ENCODE measurements around the gene LRRC59. TPM values are rescaled to one million over a fixed set of nuclear protein-coding genes. Genes with fewer than 3 reads are reported as not detected.

The LRRC59 gene
- total and polyA plus RNA-seq, 2 of the 13 experiments (the other 11 are each of a cell fraction or from before 2014, with no cell fraction given), result 87.3 to 222 TPM

DNA sequence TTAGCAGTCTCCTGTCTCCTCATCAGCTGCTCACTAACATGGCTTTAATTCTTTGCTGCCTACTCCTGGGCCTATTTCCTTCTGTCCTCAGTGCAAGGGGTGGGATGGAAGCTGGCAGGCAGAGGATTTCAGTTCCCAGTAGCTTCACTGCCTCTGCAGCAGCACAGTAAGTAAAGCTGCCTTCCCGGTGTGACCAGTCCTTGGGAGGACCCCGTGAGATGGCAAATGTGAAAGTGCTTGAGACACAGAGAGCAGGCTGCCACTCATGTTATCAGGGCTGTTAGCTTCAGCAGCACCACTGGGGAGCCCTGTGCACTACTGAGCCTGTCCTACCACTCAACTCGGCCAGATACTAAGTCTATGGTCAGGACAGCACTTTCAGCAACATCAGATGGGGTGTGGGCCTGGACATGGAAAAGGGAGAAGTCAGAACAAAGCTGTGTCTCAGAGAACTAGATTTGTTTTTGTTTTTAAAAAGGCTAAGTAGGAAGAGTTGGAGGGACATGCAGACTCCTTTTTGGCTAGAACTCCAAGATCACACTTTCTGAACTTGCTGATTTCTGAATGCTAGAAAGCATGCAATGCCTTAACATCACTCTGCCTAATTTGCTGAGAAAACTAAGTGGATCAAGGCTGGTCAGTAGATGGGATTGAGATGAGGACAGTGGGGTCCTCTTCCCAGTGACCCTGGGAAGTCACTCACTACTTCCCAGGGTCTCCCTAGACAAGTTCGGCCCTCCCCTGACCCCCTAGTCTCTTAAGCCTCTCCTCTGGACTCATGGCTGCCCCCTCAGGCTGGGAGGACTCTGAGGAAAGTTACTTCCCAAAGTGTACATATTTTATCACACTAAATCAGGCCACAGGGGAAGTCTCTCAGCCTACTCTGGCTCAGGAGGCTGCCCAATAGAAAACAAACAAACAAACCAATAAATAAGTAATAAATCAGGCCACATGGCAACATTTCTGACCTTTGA lies 29.8 kb upstream of the LRRC59 start (continued):
- TF ChIP-seq NFYC (CRISPR knock-in tag; IDR thresholded peaks at IDR 0.05), result no peak
- TF ChIP-seq GLI4 (CRISPR knock-in tag; IDR thresholded peaks at IDR 0.05; ENCODE audit: borderline replicate concordance), result 0 out of 2 replicates have a peak, but pooled peaks have one; percentile 23
- 0 out of 2 replicates have a peak, but pooled peaks have one; percentile 12 for TF ChIP-seq ARID3A (IDR thresholded peaks at IDR 0.05; ENCODE audit: low read depth, low read length)
- no peak for TF ChIP-seq HNRNPLL (IDR thresholded peaks at IDR 0.05; ENCODE audit: low read depth, low read length, poor library complexity, severe bottlenecking)
- TF ChIP-seq ELF1 (CRISPR knock-in tag; IDR thresholded peaks at IDR 0.05), result peak; percentile 40; the same call in 1 of the 2 replicates
- no peak; the same call in 1 of the 2 replicates for TF ChIP-seq ZNF605 (CRISPR knock-in tag; IDR thresholded peaks at IDR 0.05)
- TF ChIP-seq, protein P1, sequence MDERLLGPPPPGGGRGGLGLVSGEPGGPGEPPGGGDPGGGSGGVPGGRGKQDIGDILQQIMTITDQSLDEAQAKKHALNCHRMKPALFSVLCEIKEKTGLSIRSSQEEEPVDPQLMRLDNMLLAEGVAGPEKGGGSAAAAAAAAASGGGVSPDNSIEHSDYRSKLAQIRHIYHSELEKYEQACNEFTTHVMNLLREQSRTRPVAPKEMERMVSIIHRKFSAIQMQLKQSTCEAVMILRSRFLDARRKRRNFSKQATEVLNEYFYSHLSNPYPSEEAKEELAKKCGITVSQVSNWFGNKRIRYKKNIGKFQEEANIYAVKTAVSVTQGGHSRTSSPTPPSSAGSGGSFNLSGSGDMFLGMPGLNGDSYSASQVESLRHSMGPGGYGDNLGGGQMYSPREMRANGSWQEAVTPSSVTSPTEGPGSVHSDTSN (CRISPR knock-in tag; IDR thresholded peaks at IDR 0.05), result no peak
- TF ChIP-seq TFE3 (CRISPR knock-in tag; IDR thresholded peaks at IDR 0.05), result 0 out of 2 replicates have a peak, but pooled peaks have one; percentile 16
- TF ChIP-seq NRL (CRISPR knock-in tag; IDR thresholded peaks at IDR 0.05; ENCODE audit: borderline replicate concordance), result no peak
- TF ChIP-seq ZFP36L1 (CRISPR knock-in tag; IDR thresholded peaks at IDR 0.05), result no peak
- 0 out of 2 replicates have a peak, but pooled peaks have one; percentile 30 for TF ChIP-seq ZNF136 (CRISPR knock-in tag; IDR thresholded peaks at IDR 0.05; ENCODE audit: low read depth)
- peak; percentile 52; the same call in 1 of the 2 replicates for TF ChIP-seq HOXA3 (CRISPR knock-in tag; IDR thresholded peaks at IDR 0.05)
- TF ChIP-seq MIXL1 (CRISPR knock-in tag; IDR thresholded peaks at IDR 0.05), result 0 out of 2 replicates have a peak, but pooled peaks have one; percentile 8
- no peak for TF ChIP-seq NCOR1 (IDR thresholded peaks at IDR 0.05; ENCODE audit: borderline replicate concordance, low read length)
- peak; percentile 39; the same call in 1 of the 2 replicates for TF ChIP-seq CBX5 (CRISPR knock-in tag; IDR thresholded peaks at IDR 0.05; ENCODE audit: borderline replicate concordance)
- no peak for TF ChIP-seq FOXM1 (CRISPR knock-in tag; IDR thresholded peaks at IDR 0.05)
- 0 out of 2 replicates have a peak, but pooled peaks have one; percentile 19 for TF ChIP-seq ZNF274 (CRISPR knock-in tag; IDR thresholded peaks at IDR 0.05)
- 0 out of 2 replicates have a peak, but pooled peaks have one; percentile 24 for TF ChIP-seq NCOA2 (CRISPR knock-in tag; IDR thresholded peaks at IDR 0.05)
- TF ChIP-seq NCOA1 (CRISPR knock-in tag; IDR thresholded peaks at IDR 0.05), result no peak
- 0 out of 2 replicates have a peak, but pooled peaks have one; percentile 27 for TF ChIP-seq ZNF589 (CRISPR knock-in tag; conservative IDR thresholded peaks at IDR 0.05)
- peak; percentile 25; the same call in 1 of the 2 replicates for TF ChIP-seq ZNF792 (CRISPR knock-in tag; IDR thresholded peaks at IDR 0.05)
- TF ChIP-seq NR2F2 (IDR thresholded peaks at IDR 0.05; ENCODE audit: borderline replicate concordance, low read depth), result 0 out of 2 replicates have a peak, but pooled peaks have one; percentile 15
- TF ChIP-seq ZBTB44 (CRISPR knock-in tag; IDR thresholded peaks at IDR 0.05), result no peak
- no peak for TF ChIP-seq TCF7L2 (IDR thresholded peaks at IDR 0.05; ENCODE audit: low read depth, low read length)

All from HepG2 (cell line).